OCI-LY3 (cell line): Measurements from ENCODE around the gene PTGES3L.

Experiments used
- H2AFZ ChIP-seq: fragments of 200-600, 300-600 bp; shearing (Covaris generic); 2 replicates; pipeline ENCODE4 v1.6.0; 2014; ENCODE audit warnings: antibody characterized with exemption, low read depth, low read length
- H3K27ac ChIP-seq: fragments of 200-600, 300-600 bp; sonication (generic); 2 replicates; pipeline ENCODE4 v1.5.1; 2014; ENCODE audit warnings: mild to moderate bottlenecking, low read length, moderate library complexity, mixed read lengths
- H3K27me3 ChIP-seq: fragments of 200-600, 300-600 bp; sonication (generic); 2 replicates; pipeline ENCODE4 v1.6.1; 2014; ENCODE audit warnings: low read depth, low read length, mixed read lengths
- H3K36me3 ChIP-seq: fragments of 200-600, 300-600 bp; sonication (generic); replicated peaks from 2 replicates; pipeline ENCODE3; 2014; ENCODE audit warnings: low read depth, low read length, mixed read lengths
- H3K4me1 ChIP-seq: fragments of 300-600, 200-600 bp; sonication (generic); 2 replicates; pipeline ENCODE4 v1.6.1; 2014; ENCODE audit warnings: low read length, mixed read lengths
- H3K4me2 ChIP-seq: fragments of 200-600, 300-600 bp; sonication (generic); 2 replicates; pipeline ENCODE4 v1.6.1; 2014; ENCODE audit warnings: low read length, mixed read lengths
- H3K4me3 ChIP-seq: fragments of 300-600, 200-600 bp; sonication (generic); 2 replicates; pipeline ENCODE4 v1.5.1; 2014; ENCODE audit warnings: antibody characterized with exemption, mild to moderate bottlenecking, low read length, moderate library complexity
- H3K79me2 ChIP-seq: fragments of 300-600, 200-600 bp; shearing (Covaris generic); 2 replicates; pipeline ENCODE4 v1.6.1; 2014; ENCODE audit warnings: mild to moderate bottlenecking, low read length, mixed read lengths
- H3K9ac ChIP-seq: fragments of 300-600, 200-600 bp; shearing (Covaris generic); 2 replicates; pipeline ENCODE4 v1.6.0; 2014; ENCODE audit warnings: mild to moderate bottlenecking, low read length, moderate library complexity
- H3K9me3 ChIP-seq: fragments of 200-600, 300-600 bp; shearing (Covaris generic); 2 replicates; pipeline ENCODE4 v1.6.1; 2014; ENCODE audit warnings: low read length, mixed read lengths; ENCODE audit not compliant: insufficient read depth
- H4K20me1 ChIP-seq: fragments of 200-600, 300-600 bp; sonication (generic); 2 replicates; pipeline ENCODE4 v1.6.1; 2016; ENCODE audit warnings: low read length, mixed read lengths; ENCODE audit not compliant: insufficient read depth
- CTCF ChIP-seq: fragments of 200-600, 300-600 bp; sonication (generic); IDR thresholded peaks from 2 replicates; pipeline ENCODE4 v1.5.1; 2014; ENCODE audit warnings: antibody characterized with exemption, low read length, low read depth
- EZH2phosphoT487 ChIP-seq: fragments of 200-600 bp; shearing (Covaris generic); IDR thresholded peaks from 2 replicates; pipeline ENCODE4 v1.6.1; 2018; ENCODE audit warnings: antibody characterized with exemption, mixed run types, low read depth

The PTGES3L gene

DNA sequence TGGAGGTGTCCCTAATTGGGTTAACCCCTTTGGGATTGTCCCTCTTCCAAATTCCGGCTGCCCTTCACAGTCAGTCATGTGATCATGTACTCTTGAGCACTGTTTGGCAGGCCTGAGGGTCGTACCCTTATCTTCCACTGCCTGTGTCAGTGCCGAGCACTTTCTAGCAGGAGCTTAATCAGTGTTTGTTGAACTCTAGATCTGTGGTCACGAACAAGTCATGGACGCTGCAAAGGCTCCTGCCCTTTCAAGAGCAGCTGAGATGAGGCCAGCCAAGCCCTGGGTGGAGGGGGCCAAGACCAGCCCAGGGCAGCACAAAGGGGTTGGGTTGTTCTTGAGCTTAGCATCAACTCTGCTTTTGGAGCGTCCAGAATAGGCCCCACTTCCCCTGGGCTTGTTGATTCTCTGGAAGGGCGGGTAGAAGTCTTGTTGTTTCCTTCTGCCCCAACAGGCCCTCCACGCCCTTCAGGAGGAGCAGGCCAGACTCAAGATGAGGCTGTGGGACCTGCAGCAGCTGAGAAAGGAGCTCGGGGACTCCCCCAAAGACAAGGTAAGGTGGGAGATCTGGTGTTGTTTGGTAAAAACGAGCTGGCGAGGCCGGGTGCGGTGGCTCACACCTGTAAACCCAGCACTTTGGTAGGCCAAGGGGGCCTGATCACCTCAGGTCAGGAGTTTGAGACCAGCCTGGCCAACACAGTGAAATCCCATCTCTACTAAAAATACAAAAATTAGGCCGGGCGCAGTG lies 32.0 kb upstream of the PTGES3L start:
- TF ChIP-seq CTCF (no peak), EZH2phosphoT487 (no peak)
- H2AFZ ChIP-seq = no peak overlapping the region
- no peaks in the 10 kb centered on the region for H3K9me3 ChIP-seq
- no peak overlapping the region for H3K4me3 ChIP-seq
- no peaks in the 10 kb centered on the region for H3K79me2 ChIP-seq
- H4K20me1 ChIP-seq = no peaks in the 10 kb centered on the region
- no peak overlapping the region for H3K4me2 ChIP-seq
- H3K4me1 ChIP-seq = peaks cover 2% of the 10 kb centered on the region
- H3K9ac ChIP-seq = no peak overlapping the region
- no peak overlapping the region for H3K27ac ChIP-seq
- no peaks in the 10 kb centered on the region for H3K27me3 ChIP-seq
- H3K36me3 ChIP-seq = no peaks in the 10 kb centered on the region

GRCh38 chr17:43010667-43011308 lies 30.9 kb upstream of the PTGES3L start:
- no peak overlapping the region for H3K27ac ChIP-seq
- no peak overlapping the region for H3K9ac ChIP-seq

GRCh38 chr17:43006639-43007551 lies 27.0 kb upstream of the PTGES3L start, which contains the start of gene IFI35:
Gene IFI35 (plus strand): TSS chr17:43006784. CDS start chr17:43006948, 164 bp downstream.
- peak; percentile 49 for TF ChIP-seq CTCF
- TF ChIP-seq EZH2phosphoT487 = no peak
- Histone ChIP-seq H3K79me2 (no peaks in the 10 kb centered on the region), H2AFZ (peak within 1 kb of the TSS; percentile 84; the same call in 1 of the 2 replicates), H3K27me3 (no peaks in the 10 kb centered on the region), H3K27ac (peak within 1 kb of the TSS; percentile 71), H3K4me3 (peak within 1 kb of the TSS; percentile 80), H3K9ac (peak within 1 kb of the TSS; percentile 87), H3K4me2 (peak within 1 kb of the TSS; percentile 88), H3K9me3 (no peaks in the 10 kb centered on the region), H3K4me1 (peaks cover 7% of the 10 kb centered on the region), H3K36me3 (peaks cover 14% of the 10 kb centered on the region), H4K20me1 (no peaks in the 10 kb centered on the region)

More at GRCh38 chr17:43010667-43011308, 30.9 kb upstream of the PTGES3L start:
- TF ChIP-seq EZH2phosphoT487 (no peak), CTCF (no peak)
- Histone ChIP-seq H2AFZ (no peak overlapping the region), H3K9me3 (no peaks in the 10 kb centered on the region), H3K36me3 (no peaks in the 10 kb centered on the region), H3K4me1 (peaks cover 7% of the 10 kb centered on the region), H3K4me2 (no peak overlapping the region), H3K79me2 (no peaks in the 10 kb centered on the region), H4K20me1 (no peaks in the 10 kb centered on the region), H3K4me3 (no peak overlapping the region), H3K27me3 (no peaks in the 10 kb centered on the region)
